ENCODE measurements around the gene ATG16L1.

The ATG16L1 gene

GRCh38 chr2:233297076-233297475 lies 45.6 kb downstream of the ATG16L1 start:
- TF ChIP-seq EZH2 (optimal IDR thresholded peaks at IDR 0.05; ENCODE audit: low read depth, low read length) (no peak), EZH2phosphoT487 (IDR thresholded peaks at IDR 0.05; ENCODE audit: low read length) (no peak), CTCF (IDR thresholded peaks at IDR 0.05; ENCODE audit: low read length) (no peak)
- no peaks in the 10 kb centered on the region for H3F3A ChIP-seq (ENCODE audit: insufficient read depth, low read length)
- DNase-seq, result no peak

GRCh38 chr2:233300401-233300800 lies 48.9 kb downstream of the ATG16L1 start:
- no peak overlapping the region for H2AFZ ChIP-seq (ENCODE audit: low read length)
- TF ChIP-seq EZH2 (optimal IDR thresholded peaks at IDR 0.05; ENCODE audit: low read depth, low read length), result no peak
- TF ChIP-seq EZH2phosphoT487 (IDR thresholded peaks at IDR 0.05; ENCODE audit: low read length), result no peak
- TF ChIP-seq CTCF (IDR thresholded peaks at IDR 0.05; ENCODE audit: low read length), result no peak

More at GRCh38 chr2:233297076-233297475, 45.6 kb downstream of the ATG16L1 start:
- Histone ChIP-seq H3K79me2 (ENCODE audit: low read length) (no peaks in the 10 kb centered on the region), H3K36me3 (replicated peaks; ENCODE audit: insufficient read depth, low read length) (no peaks in the 10 kb centered on the region), H3K4me1 (ENCODE audit: low read length) (no peaks in the 10 kb centered on the region), H3K9me2 (replicated peaks; ENCODE audit: insufficient read depth, low read length) (no peaks in the 10 kb centered on the region), H3K9ac (ENCODE audit: low read length) (no peak overlapping the region), H3K27ac (ENCODE audit: low read length) (no peak overlapping the region), H2AFZ (ENCODE audit: low read length) (no peak overlapping the region), H3K9me3 (replicated peaks; ENCODE audit: insufficient read depth, low read length) (no peaks in the 10 kb centered on the region), H4K20me1 (ENCODE audit: insufficient read depth, low read length) (no peaks in the 10 kb centered on the region), H3K4me3 (ENCODE audit: low read length) (no peak overlapping the region), H3K27me3 (replicated peaks; ENCODE audit: insufficient read depth, low read length) (no peaks in the 10 kb centered on the region), H3K4me2 (ENCODE audit: low read depth, low read length) (no peak overlapping the region)

GRCh38 chr2:233301248-233301647 lies 49.8 kb downstream of the ATG16L1 start:
- H3K4me2 ChIP-seq (ENCODE audit: low read depth, low read length), result no peak overlapping the region
- no peaks in the 10 kb centered on the region for H3K4me1 ChIP-seq (ENCODE audit: low read length)
- no peaks in the 10 kb centered on the region for H3F3A ChIP-seq (ENCODE audit: insufficient read depth, low read length)
- H3K9ac ChIP-seq (ENCODE audit: low read length), result no peak overlapping the region
- H3K36me3 ChIP-seq (replicated peaks; ENCODE audit: insufficient read depth, low read length), result no peaks in the 10 kb centered on the region
- H3K9me3 ChIP-seq (replicated peaks; ENCODE audit: insufficient read depth, low read length), result no peaks in the 10 kb centered on the region
- no peak for DNase-seq
- no peak overlapping the region for H2AFZ ChIP-seq (ENCODE audit: low read length)
- TF ChIP-seq CTCF (IDR thresholded peaks at IDR 0.05; ENCODE audit: low read length) (no peak), EZH2 (optimal IDR thresholded peaks at IDR 0.05; ENCODE audit: low read depth, low read length) (no peak), EZH2phosphoT487 (IDR thresholded peaks at IDR 0.05; ENCODE audit: low read length) (no peak)
- H3K27me3 ChIP-seq (replicated peaks; ENCODE audit: insufficient read depth, low read length), result no peaks in the 10 kb centered on the region
- no peak overlapping the region for H3K27ac ChIP-seq (ENCODE audit: low read length)
- H3K4me3 ChIP-seq (ENCODE audit: low read length), result no peak overlapping the region
- no peaks in the 10 kb centered on the region for H3K9me2 ChIP-seq (replicated peaks; ENCODE audit: insufficient read depth, low read length)
- no peaks in the 10 kb centered on the region for H4K20me1 ChIP-seq (ENCODE audit: insufficient read depth, low read length)
- no peaks in the 10 kb centered on the region for H3K79me2 ChIP-seq (ENCODE audit: low read length)

More at GRCh38 chr2:233300401-233300800, 48.9 kb downstream of the ATG16L1 start:
- Histone ChIP-seq H3K9ac (ENCODE audit: low read length) (no peak overlapping the region), H4K20me1 (ENCODE audit: insufficient read depth, low read length) (no peaks in the 10 kb centered on the region), H3K4me3 (ENCODE audit: low read length) (no peak overlapping the region), H3K9me2 (replicated peaks; ENCODE audit: insufficient read depth, low read length) (no peaks in the 10 kb centered on the region), H3K27ac (ENCODE audit: low read length) (no peak overlapping the region), H3K36me3 (replicated peaks; ENCODE audit: insufficient read depth, low read length) (no peaks in the 10 kb centered on the region), H3K27me3 (replicated peaks; ENCODE audit: insufficient read depth, low read length) (no peaks in the 10 kb centered on the region), H3F3A (ENCODE audit: insufficient read depth, low read length) (no peaks in the 10 kb centered on the region), H3K79me2 (ENCODE audit: low read length) (no peaks in the 10 kb centered on the region), H3K4me2 (ENCODE audit: low read depth, low read length) (no peak overlapping the region), H3K4me1 (ENCODE audit: low read length) (no peaks in the 10 kb centered on the region), H3K9me3 (replicated peaks; ENCODE audit: insufficient read depth, low read length) (no peaks in the 10 kb centered on the region)
- no peak for DNase-seq

Data from MM.1S (cell line).